ENCODE measurements around the gene STRA6. TPM values are rescaled to one million over a fixed set of nuclear protein-coding genes. Genes with fewer than 3 reads are reported as not detected.

Gene STRA6
- total RNA-seq, 2 experiments from 2014 or later, result 0.25 to 0.28 TPM

DNA sequence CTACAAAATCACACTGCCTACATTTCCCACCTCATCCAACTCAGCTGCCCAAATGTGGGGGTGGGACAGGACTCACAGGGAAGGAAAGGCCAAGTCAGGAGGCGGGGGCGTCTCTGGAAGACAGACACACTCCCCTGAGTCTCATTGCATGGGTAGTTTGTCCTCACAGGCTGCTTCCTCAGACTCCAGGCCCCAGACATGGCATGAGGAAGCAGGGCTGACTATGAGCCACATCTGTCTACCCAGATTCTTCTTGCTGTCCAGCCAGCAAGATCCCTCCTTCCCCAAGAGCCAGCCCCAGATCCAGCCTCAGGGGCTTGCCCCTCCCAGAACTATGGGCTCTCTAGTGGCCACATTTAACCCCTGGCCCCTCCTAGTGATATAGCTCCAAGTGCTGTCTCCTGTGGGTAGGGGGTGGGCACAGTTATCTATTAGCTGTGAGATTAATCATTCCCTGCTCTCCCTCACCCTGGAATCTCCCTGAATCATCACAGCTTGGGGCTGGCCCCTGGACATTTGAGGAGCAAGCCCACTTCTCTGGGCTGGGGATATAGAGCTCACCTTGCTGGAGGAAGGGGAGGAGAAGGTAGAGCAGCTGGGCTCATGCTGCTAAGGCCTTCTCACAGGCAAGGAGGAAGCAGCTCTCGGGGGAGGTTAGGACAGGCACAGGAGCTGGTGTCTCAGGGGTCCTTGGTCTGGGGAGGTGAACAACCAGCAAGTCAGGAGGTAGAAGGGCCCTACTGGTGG is 31.4 kb upstream of the STRA6 start:
- no peak for DNase-seq
- H3K27me3 Mint-ChIP-seq, result no peaks in the 10 kb centered on the region
- H3K4me1 Mint-ChIP-seq, result no peaks in the 10 kb centered on the region
- no peak overlapping the region for H3K27ac Mint-ChIP-seq
- no peaks in the 10 kb centered on the region for H3K9me3 Mint-ChIP-seq
- H3K4me3 Mint-ChIP-seq, result no peak overlapping the region
- H3K36me3 Mint-ChIP-seq, result no peaks in the 10 kb centered on the region

DNA sequence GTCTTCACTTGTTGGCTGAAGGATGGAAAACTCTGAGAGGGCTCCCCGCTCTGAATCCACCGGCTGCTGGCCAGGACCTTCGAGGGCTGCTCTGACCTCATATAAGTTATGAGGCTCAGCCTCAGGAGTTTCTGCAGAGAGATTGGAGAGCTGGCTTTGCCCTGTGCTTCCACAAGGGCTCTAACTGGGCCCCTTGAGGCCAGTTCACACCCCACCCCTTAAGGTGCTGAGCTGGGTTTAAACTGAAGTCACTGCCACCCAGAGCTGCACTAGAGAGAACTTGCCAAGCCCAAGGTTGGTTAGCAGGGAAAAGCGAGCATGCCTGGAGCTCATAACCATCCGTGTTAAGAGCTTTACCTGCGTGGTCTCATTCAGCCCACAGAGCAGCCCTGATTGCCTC is 30.8 kb upstream of the STRA6 start:
- Mint-ChIP-seq H3K4me3 (no peak overlapping the region), H3K27me3 (no peaks in the 10 kb centered on the region), H3K27ac (no peak overlapping the region), H3K36me3 (no peaks in the 10 kb centered on the region), H3K9me3 (no peaks in the 10 kb centered on the region), H3K4me1 (no peaks in the 10 kb centered on the region)
- DNase-seq, result no peak

- no peaks in the 10 kb centered on the region for H3K36me3 Mint-ChIP-seq
- no peaks in the 10 kb centered on the region for H3K4me1 Mint-ChIP-seq
- H3K9me3 Mint-ChIP-seq, result no peaks in the 10 kb centered on the region
- H3K27ac Mint-ChIP-seq, result no peak overlapping the region
- no peak overlapping the region for H3K4me3 Mint-ChIP-seq
- no peak for DNase-seq
- H3K27me3 Mint-ChIP-seq, result no peaks in the 10 kb centered on the region
Measured at GRCh38 chr15:74231475-74231874, 28.9 kb upstream of the STRA6 start.

- H3K36me3 Mint-ChIP-seq, result no peaks in the 10 kb centered on the region
- no peaks in the 10 kb centered on the region for H3K9me3 Mint-ChIP-seq
- H3K27me3 Mint-ChIP-seq, result no peaks in the 10 kb centered on the region
- H3K27ac Mint-ChIP-seq, result no peak overlapping the region
- H3K4me3 Mint-ChIP-seq, result no peak overlapping the region
- DNase-seq, result no peak
- peaks cover 1% of the 10 kb centered on the region for H3K4me1 Mint-ChIP-seq
Measured at GRCh38 chr15:74229686-74230085, 27.1 kb upstream of the STRA6 start.

DNA sequence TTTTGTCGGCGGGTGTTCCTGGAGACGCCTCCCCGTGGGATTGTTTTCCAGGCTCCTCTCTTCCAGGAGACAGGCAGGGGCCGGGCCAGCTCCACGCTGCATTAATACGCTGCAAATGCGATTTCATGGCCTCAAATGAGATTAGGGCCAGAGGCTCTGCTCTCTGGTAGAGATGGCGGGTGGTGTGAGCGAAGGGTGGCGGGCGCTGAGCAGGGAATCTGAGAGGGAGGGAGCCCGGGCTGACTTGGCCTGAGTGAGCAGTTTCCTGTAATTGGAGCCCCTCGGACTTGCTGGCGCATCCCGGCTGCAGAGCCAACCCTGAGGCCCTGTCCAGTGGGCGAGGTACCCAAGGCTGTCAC is 26.1 kb upstream of the STRA6 start:
- H3K27ac Mint-ChIP-seq, result no peak overlapping the region
- no peak overlapping the region for H3K4me3 Mint-ChIP-seq
- H3K4me1 Mint-ChIP-seq, result peaks cover 9% of the 10 kb centered on the region
- no peaks in the 10 kb centered on the region for H3K9me3 Mint-ChIP-seq
- no peaks in the 10 kb centered on the region for H3K36me3 Mint-ChIP-seq
- no peak for DNase-seq
- no peaks in the 10 kb centered on the region for H3K27me3 Mint-ChIP-seq

GRCh38 chr15:74227968-74228722 is 25.6 kb upstream of the STRA6 start:
- DNase-seq, result no peak
- Mint-ChIP-seq H3K9me3 (no peaks in the 10 kb centered on the region), H3K27ac (no peak overlapping the region), H3K4me1 (peaks cover 14% of the 10 kb centered on the region), H3K27me3 (peaks cover 5% of the 10 kb centered on the region), H3K4me3 (no peak overlapping the region), H3K36me3 (no peaks in the 10 kb centered on the region)

- H3K36me3 Mint-ChIP-seq, result no peaks in the 10 kb centered on the region
- peaks cover 16% of the 10 kb centered on the region for H3K4me1 Mint-ChIP-seq
- DNase-seq, result no peak
- no peak overlapping the region for H3K4me3 Mint-ChIP-seq
- no peaks in the 10 kb centered on the region for H3K9me3 Mint-ChIP-seq
- no peak overlapping the region for H3K27ac Mint-ChIP-seq
- peaks cover 10% of the 10 kb centered on the region for H3K27me3 Mint-ChIP-seq
Measured at GRCh38 chr15:74226761-74227540, 24.4 kb upstream of the STRA6 start.

GRCh38 chr15:74225928-74226327 is 23.3 kb upstream of the STRA6 start:
- Mint-ChIP-seq H3K9me3 (no peaks in the 10 kb centered on the region), H3K4me3 (no peak overlapping the region), H3K4me1 (peaks cover 16% of the 10 kb centered on the region), H3K27ac (no peak overlapping the region), H3K27me3 (peaks cover 17% of the 10 kb centered on the region), H3K36me3 (no peaks in the 10 kb centered on the region)
- no peak for DNase-seq

GRCh38 chr15:74222240-74223119 is 19.9 kb upstream of the STRA6 start:
- H3K27me3 Mint-ChIP-seq, result peaks cover 17% of the 10 kb centered on the region

GRCh38 chr15:74221399-74222239 is 19.0 kb upstream of the STRA6 start:
- Mint-ChIP-seq H3K4me3 (no peak overlapping the region), H3K4me1 (peaks cover 16% of the 10 kb centered on the region), H3K36me3 (no peaks in the 10 kb centered on the region), H3K9me3 (no peaks in the 10 kb centered on the region), H3K27me3 (peaks cover 17% of the 10 kb centered on the region), H3K27ac (no peak overlapping the region)
- DNase-seq, result no peak

More at GRCh38 chr15:74222240-74223119, 19.9 kb upstream of the STRA6 start:
- no peaks in the 10 kb centered on the region for H3K9me3 Mint-ChIP-seq
- H3K4me1 Mint-ChIP-seq, result peaks cover 16% of the 10 kb centered on the region
- DNase-seq, result no peak
- no peak overlapping the region for H3K27ac Mint-ChIP-seq
- H3K4me3 Mint-ChIP-seq, result no peak overlapping the region
- H3K36me3 Mint-ChIP-seq, result no peaks in the 10 kb centered on the region

DNA sequence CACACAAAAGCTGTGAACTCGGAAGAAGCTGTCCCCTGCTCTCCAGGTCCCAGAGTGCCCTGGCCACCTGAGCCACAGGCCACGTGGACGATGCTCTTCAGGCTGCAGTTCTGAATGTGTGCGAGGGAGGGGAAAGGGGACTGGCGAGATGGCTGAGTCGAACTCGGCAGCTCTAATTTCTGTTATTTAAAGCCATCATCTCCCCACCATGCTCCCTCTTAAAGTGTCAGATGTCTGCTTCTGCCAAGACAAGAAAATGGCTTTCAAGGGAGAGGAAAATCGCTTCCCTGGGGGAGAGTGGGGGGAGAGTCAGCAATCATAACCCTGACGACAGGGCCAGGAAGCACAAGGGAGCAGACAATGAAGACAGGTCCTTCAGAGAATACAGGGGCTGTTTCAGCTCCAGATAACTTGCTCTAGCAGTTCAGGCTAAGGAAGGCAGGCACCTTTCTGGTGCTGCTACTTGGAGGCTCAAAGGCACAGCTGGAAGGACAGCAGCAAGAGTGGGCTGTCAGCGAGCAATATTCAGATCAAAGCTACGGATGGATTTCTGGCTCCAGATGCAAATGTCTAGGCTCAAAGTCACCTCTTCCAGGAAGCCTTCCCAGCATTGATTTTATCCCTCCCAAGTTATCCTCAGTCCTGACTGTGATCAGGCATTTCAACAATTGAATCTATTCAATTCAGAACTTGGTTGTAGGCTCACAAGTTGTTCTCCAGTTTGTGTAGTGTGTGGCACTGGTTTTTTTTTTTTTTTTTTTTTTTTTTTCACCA is 18.1 kb upstream of the STRA6 start:
- no peak overlapping the region for H3K27ac Mint-ChIP-seq
- peaks cover 16% of the 10 kb centered on the region for H3K4me1 Mint-ChIP-seq
- no peak for DNase-seq
- H3K9me3 Mint-ChIP-seq, result no peaks in the 10 kb centered on the region
- no peaks in the 10 kb centered on the region for H3K36me3 Mint-ChIP-seq
- no peak overlapping the region for H3K4me3 Mint-ChIP-seq
- peaks cover 17% of the 10 kb centered on the region for H3K27me3 Mint-ChIP-seq

DNA sequence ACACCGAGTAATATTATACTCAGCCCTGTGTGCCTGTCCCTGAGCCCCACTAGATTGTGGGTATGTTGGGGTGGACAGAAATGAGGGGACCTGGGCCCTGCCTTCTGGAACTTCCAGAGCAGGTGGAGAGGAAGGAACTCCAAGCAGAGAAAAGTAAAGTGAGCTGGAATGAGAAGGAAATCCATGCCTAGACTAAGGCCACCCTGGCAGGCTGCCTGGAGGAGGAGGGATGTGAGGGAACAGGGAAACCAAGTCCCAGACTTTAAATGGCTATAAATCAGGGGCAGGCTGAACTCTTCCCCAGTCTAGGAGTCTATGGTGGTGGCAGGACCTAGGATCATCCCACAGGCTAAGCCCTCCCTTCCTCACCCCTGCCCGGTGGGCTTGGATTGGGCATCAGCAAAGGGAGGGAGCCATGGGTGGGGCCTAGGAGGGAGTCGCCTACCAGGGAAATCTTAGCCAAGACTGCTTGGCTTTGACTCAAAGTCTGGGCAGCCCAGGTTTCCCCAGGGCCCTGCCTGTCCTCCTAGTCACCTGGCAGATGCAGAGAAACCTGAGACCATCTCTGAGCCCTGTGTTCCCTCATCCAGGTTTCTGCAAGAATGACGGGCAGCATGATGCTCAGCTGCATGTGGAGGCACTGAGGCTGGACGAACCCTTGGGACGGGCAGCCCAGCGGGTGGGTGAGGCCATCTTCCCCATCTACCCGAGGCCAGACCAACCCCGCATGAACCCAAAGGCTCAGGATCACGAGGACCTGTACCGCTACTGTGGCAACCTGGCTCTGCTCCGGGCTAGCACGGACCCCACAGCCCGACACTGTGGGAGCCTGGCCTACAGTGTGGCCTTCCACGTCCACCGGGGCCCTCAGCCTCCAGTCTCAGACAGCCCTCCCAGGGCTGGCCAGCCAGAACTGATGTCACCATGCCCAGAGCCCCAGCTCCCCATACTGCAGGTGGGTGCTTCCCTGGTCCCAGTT is 15.6 kb upstream of the STRA6 start:
- Mint-ChIP-seq H3K4me3 (no peak overlapping the region), H3K9me3 (no peaks in the 10 kb centered on the region), H3K27ac (no peak overlapping the region), H3K36me3 (no peaks in the 10 kb centered on the region), H3K4me1 (peaks cover 3% of the 10 kb centered on the region), H3K27me3 (peaks cover 12% of the 10 kb centered on the region)
- no peak for DNase-seq

Measured in activated naive CD8-positive, alpha-beta T cell treated with anti-CD3 and anti-CD28 coated beads for 36 hours (primary cell).